Subcutaneous abdominal adipose tissue (tissue), 5 donors: Measurements from ENCODE around the gene PDE4C.

ENCODE experiments used
- H3K27ac ChIP-seq: one replicate; pipeline ENCODE4 v1.7.0; 2013; ENCODE audit warnings: low read depth, mild to moderate bottlenecking, inconsistent platforms, low read length, moderate library complexity
- H3K27me3 ChIP-seq, 5 donors: one replicate each; pipeline ENCODE4 v1.7.0; 2013; ENCODE audit warnings: low read length in 5 of 5, inconsistent platforms in 1 of 5; ENCODE audit not compliant: control insufficient read depth in 5 of 5, insufficient read depth in 4 of 5
- H3K36me3 ChIP-seq, 5 donors: one replicate each; pipeline ENCODE4 v1.7.0; 2013; ENCODE audit warnings: low read length in 5 of 5; ENCODE audit not compliant: control insufficient read depth in 5 of 5, insufficient read depth in 5 of 5
- H3K4me1 ChIP-seq, 5 donors: one replicate each; pipeline ENCODE4 v1.7.0; 2013; ENCODE audit warnings: low read length in 5 of 5, mild to moderate bottlenecking in 3 of 5, moderate library complexity in 1 of 5; ENCODE audit not compliant: control insufficient read depth in 5 of 5, insufficient read depth in 5 of 5
- H3K4me3 ChIP-seq, 5 donors: one replicate each; pipeline ENCODE4 v1.7.0; 2013; ENCODE audit warnings: low read length in 5 of 5, low read depth in 1 of 5
- H3K9ac ChIP-seq, 5 donors: one replicate each; pipeline ENCODE4 v1.7.0; 2013; ENCODE audit warnings: low read length in 5 of 5, mild to moderate bottlenecking in 4 of 5, moderate library complexity in 3 of 5
- H3K9me3 ChIP-seq, 5 donors: one replicate each; pipeline ENCODE4 v1.7.0; 2013; ENCODE audit warnings: low read length in 5 of 5; ENCODE audit not compliant: control insufficient read depth in 5 of 5
- donor health status: healthy.
- donor health status: healthy.
- donor health status: healthy.
- donor health status: healthy.
- donor health status: healthy.

PDE4C gene

GRCh38 chr19:18225702-18226468 lies at the start of gene PDE4C:
Gene PDE4C, minus strand, starts transcription at chr19:18226438. Its CDS starts 23 bp downstream, at chr19:18226415.
- Histone ChIP-seq H3K27ac (no peak within 1 kb of the TSS), H3K4me3 (peak within 1 kb of the TSS in 1 of 5 donors; percentile 14), H3K9me3 (no peaks in the 10 kb centered on the region), H3K27me3 (peaks cover 26 to 51% (median 43%) of the 10 kb centered on the region in 5 donors), H3K36me3 (no peaks in the 10 kb centered on the region), H3K4me1 (peaks cover 0 to 24% (median 22%) of the 10 kb centered on the region in 5 donors), H3K9ac (peak within 1 kb of the TSS in 3 of 5 donors; percentile 46 to 72 (median 51))

GRCh38 chr19:18274781-18275356 lies 48.6 kb upstream of the PDE4C start:
- peaks cover 16 to 47% (median 40%) of the 10 kb centered on the region in 5 donors for H3K4me1 ChIP-seq
- peak overlapping the region; percentile 74 for H3K27ac ChIP-seq
- H3K9ac ChIP-seq = no peak overlapping the region
- H3K36me3 ChIP-seq = peaks cover 0 to 18% (median 17%) of the 10 kb centered on the region in 5 donors
- H3K27me3 ChIP-seq = no peaks in the 10 kb centered on the region
- peak overlapping the region in 3 of 5 donors; percentile 10 to 39 (median 37) for H3K4me3 ChIP-seq
- H3K9me3 ChIP-seq = no peaks in the 10 kb centered on the region

- Histone ChIP-seq H3K4me3 (peak within 1 kb of the TSS in 4 of 5 donors; percentile 10 to 39 (median 26)), H3K36me3 (peaks cover 0 to 18% (median 17%) of the 10 kb centered on the region in 5 donors), H3K27ac (peak within 1 kb of the TSS; percentile 74), H3K27me3 (no peaks in the 10 kb centered on the region), H3K9ac (no peak within 1 kb of the TSS), H3K9me3 (no peaks in the 10 kb centered on the region), H3K4me1 (peaks cover 16 to 45% (median 38%) of the 10 kb centered on the region in 5 donors)
Measured at GRCh38 chr19:18274219-18274780, 48.1 kb upstream of the PDE4C start, which contains the start of gene IQCN. Gene IQCN, minus strand, starts transcription at chr19:18274452. Its CDS starts 4,974 bp downstream, at chr19:18269478.

- H3K4me3 ChIP-seq = no peak overlapping the region
- no peak overlapping the region for H3K9ac ChIP-seq
- H3K4me1 ChIP-seq = peaks cover 14 to 39% (median 32%) of the 10 kb centered on the region in 5 donors
- H3K27me3 ChIP-seq = no peaks in the 10 kb centered on the region
- H3K27ac ChIP-seq = peak overlapping the region; percentile 74
- peaks cover 0 to 17% (median 15%) of the 10 kb centered on the region in 5 donors for H3K36me3 ChIP-seq
- no peaks in the 10 kb centered on the region for H3K9me3 ChIP-seq
Measured at GRCh38 chr19:18273561-18274218, 47.5 kb upstream of the PDE4C start.

- Histone ChIP-seq H3K9me3 (no peaks in the 10 kb centered on the region), H3K36me3 (peaks cover 3 to 26% (median 22%) of the 10 kb centered on the region in 5 donors), H3K9ac (no peak overlapping the region), H3K27me3 (no peaks in the 10 kb centered on the region), H3K4me1 (peaks cover 7 to 25% (median 20%) of the 10 kb centered on the region in 5 donors), H3K27ac (no peak overlapping the region), H3K4me3 (no peak overlapping the region)
Measured at GRCh38 chr19:18271433-18271841, 45.2 kb upstream of the PDE4C start.

- Histone ChIP-seq H3K9me3 (no peaks in the 10 kb centered on the region), H3K4me3 (no peak overlapping the region), H3K27me3 (no peaks in the 10 kb centered on the region), H3K4me1 (peaks cover 2 to 14% (median 11%) of the 10 kb centered on the region in 5 donors), H3K36me3 (peaks cover 3 to 38% (median 33%) of the 10 kb centered on the region in 5 donors), H3K9ac (no peak overlapping the region), H3K27ac (no peak overlapping the region)
Measured at GRCh38 chr19:18270326-18270725, 44.1 kb upstream of the PDE4C start.

- Histone ChIP-seq H3K4me3 (no peak overlapping the region), H3K36me3 (peaks cover 3 to 49% (median 45%) of the 10 kb centered on the region in 5 donors), H3K4me1 (peaks cover 0 to 3% (median 0%) of the 10 kb centered on the region in 5 donors), H3K27me3 (no peaks in the 10 kb centered on the region), H3K9ac (no peak overlapping the region), H3K27ac (no peak overlapping the region), H3K9me3 (no peaks in the 10 kb centered on the region)
Measured at GRCh38 chr19:18269070-18269723, 43.0 kb upstream of the PDE4C start.

- Histone ChIP-seq H3K9me3 (no peaks in the 10 kb centered on the region), H3K36me3 (peaks cover 3 to 65% (median 55%) of the 10 kb centered on the region in 5 donors), H3K9ac (no peak overlapping the region), H3K4me3 (no peak overlapping the region), H3K4me1 (no peaks in the 10 kb centered on the region), H3K27me3 (no peaks in the 10 kb centered on the region), H3K27ac (no peak overlapping the region)
Measured at GRCh38 chr19:18266771-18267686, 40.8 kb upstream of the PDE4C start.
